ENCODE data around the gene PVR. TPM values are rescaled to one million over a fixed set of nuclear protein-coding genes. Genes with fewer than 3 reads are reported as not detected.

Gene PVR
- total RNA-seq, 1 experiment from 2014 or later: 47.7 TPM

DNA sequence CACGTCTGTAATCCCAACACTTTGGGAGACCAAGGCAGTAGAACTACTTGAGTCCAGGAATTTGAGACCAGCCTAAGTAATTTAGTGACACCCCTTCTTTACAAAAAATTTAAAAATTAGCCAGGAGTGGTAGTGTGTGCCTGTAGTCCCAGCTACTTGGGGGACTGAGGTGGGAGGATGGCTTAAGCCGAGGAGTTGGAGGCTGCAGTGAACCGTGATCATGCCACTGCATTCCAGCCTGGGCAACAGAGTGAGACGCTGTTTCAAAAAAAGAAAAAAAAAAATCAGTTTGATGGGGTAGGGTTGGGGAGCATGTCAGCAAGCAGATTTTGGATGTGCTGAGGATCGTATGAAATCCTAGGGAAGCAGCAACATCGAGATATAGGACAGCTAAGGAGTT lies 31.8 kb downstream of the PVR start:
- intact Hi-C loops (cut with micrococcal nuclease; ENCODE audit: unreplicated experiment) (no loop called here), in situ Hi-C loops (cut with HindIII; ENCODE audit: low pct_unique_long_range_greater_than_20kb, low sequenced_read_pairs) (no loop called here)
- H3K27ac ChIP-seq (ENCODE audit: low read length): no peak overlapping the region
- CTCF ChIA-PET: no interaction called here
- DNase-seq (ENCODE audit: low read depth, low spot score) (no peak), ATAC-seq (no peak)
- BruUV-seq (replicated peaks): no TSS peak
- TF ChIP-seq SIN3A (IDR thresholded peaks at IDR 0.05; ENCODE audit: borderline replicate concordance, insufficient read depth, low read depth, low read length): no peak
- TF ChIP-seq, protein P1, sequence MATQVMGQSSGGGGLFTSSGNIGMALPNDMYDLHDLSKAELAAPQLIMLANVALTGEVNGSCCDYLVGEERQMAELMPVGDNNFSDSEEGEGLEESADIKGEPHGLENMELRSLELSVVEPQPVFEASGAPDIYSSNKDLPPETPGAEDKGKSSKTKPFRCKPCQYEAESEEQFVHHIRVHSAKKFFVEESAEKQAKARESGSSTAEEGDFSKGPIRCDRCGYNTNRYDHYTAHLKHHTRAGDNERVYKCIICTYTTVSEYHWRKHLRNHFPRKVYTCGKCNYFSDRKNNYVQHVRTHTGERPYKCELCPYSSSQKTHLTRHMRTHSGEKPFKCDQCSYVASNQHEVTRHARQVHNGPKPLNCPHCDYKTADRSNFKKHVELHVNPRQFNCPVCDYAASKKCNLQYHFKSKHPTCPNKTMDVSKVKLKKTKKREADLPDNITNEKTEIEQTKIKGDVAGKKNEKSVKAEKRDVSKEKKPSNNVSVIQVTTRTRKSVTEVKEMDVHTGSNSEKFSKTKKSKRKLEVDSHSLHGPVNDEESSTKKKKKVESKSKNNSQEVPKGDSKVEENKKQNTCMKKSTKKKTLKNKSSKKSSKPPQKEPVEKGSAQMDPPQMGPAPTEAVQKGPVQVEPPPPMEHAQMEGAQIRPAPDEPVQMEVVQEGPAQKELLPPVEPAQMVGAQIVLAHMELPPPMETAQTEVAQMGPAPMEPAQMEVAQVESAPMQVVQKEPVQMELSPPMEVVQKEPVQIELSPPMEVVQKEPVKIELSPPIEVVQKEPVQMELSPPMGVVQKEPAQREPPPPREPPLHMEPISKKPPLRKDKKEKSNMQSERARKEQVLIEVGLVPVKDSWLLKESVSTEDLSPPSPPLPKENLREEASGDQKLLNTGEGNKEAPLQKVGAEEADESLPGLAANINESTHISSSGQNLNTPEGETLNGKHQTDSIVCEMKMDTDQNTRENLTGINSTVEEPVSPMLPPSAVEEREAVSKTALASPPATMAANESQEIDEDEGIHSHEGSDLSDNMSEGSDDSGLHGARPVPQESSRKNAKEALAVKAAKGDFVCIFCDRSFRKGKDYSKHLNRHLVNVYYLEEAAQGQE (IDR thresholded peaks at IDR 0.05; ENCODE audit: insufficient read depth in 1 of 2, low read depth in 2 of 2, low read length in 1 of 2): no peak
- no peak for TF ChIP-seq TCF7L2 (IDR thresholded peaks at IDR 0.05; ENCODE audit: low read depth, low read length)
- TF ChIP-seq POLR2AphosphoS5 (IDR thresholded peaks at IDR 0.05; ENCODE audit: low read depth, low read length): no peak
- TF ChIP-seq, protein P2, sequence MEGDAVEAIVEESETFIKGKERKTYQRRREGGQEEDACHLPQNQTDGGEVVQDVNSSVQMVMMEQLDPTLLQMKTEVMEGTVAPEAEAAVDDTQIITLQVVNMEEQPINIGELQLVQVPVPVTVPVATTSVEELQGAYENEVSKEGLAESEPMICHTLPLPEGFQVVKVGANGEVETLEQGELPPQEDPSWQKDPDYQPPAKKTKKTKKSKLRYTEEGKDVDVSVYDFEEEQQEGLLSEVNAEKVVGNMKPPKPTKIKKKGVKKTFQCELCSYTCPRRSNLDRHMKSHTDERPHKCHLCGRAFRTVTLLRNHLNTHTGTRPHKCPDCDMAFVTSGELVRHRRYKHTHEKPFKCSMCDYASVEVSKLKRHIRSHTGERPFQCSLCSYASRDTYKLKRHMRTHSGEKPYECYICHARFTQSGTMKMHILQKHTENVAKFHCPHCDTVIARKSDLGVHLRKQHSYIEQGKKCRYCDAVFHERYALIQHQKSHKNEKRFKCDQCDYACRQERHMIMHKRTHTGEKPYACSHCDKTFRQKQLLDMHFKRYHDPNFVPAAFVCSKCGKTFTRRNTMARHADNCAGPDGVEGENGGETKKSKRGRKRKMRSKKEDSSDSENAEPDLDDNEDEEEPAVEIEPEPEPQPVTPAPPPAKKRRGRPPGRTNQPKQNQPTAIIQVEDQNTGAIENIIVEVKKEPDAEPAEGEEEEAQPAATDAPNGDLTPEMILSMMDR (IDR thresholded peaks at IDR 0.05): no peak
- POLR2A ChIA-PET: no interaction called here
- no peaks in the 10 kb centered on the region; the same call in 1 of the 2 replicates for H3K4me1 ChIP-seq (ENCODE audit: control insufficient read depth, insufficient read depth, low read length)
- H3K27me3 ChIP-seq (ENCODE audit: control insufficient read depth, insufficient read depth, low read length): no peaks in the 10 kb centered on the region
- no peaks in the 10 kb centered on the region for H3K36me3 ChIP-seq (ENCODE audit: control insufficient read depth, insufficient read depth, low read length)
- H3K9me3 ChIP-seq (ENCODE audit: control insufficient read depth, insufficient read depth, low read depth, low read length): no peaks in the 10 kb centered on the region
- no peak overlapping the region for H3K4me3 ChIP-seq (ENCODE audit: low read depth in 2 of 2, low read length in 2 of 2)

DNA sequence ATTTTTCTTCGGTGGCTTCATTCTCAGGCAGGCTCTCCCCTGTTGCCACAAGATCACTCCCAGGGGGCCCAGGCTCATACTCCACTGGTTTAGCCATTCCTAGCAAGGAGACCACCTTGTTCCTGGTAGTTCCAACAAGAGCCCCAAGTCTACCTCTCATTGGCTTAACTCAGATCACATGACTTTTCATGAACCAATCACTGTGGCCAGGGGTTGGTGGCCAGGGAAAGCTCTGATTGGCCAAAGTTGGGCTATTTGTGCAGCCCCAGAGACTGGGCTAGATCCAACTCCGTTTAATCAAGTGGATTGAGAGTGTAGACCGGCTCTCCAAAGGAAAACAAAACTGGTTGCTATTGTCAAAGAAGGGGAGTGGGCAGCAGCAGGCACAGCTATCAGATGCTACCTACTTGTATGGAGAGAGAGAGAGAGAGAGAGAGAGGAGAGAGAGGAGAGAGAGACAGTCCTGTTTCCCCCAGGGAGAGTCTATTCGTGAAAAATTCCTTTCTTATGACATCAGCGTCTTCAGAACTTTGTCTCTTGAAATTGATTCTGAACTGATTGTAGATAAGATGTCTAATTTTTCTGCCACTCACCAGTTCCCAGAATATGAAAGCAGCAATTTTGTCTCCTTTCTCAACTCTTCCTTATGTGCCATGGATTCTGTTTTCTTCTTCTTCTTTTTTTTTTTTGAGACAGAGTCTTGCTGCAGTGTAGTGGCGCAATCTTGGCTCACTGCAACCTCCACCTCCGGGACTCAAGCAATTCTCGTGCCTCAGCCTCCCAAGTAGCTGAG lies 33.5 kb downstream of the PVR start:
- 0 out of 2 replicates have a peak, but pooled peaks have one; percentile 23 for ATAC-seq
- TF ChIP-seq POLR2AphosphoS5 (IDR thresholded peaks at IDR 0.05; ENCODE audit: low read depth, low read length) (no peak), SIN3A (IDR thresholded peaks at IDR 0.05; ENCODE audit: borderline replicate concordance, insufficient read depth, low read depth, low read length) (no peak), TCF7L2 (IDR thresholded peaks at IDR 0.05; ENCODE audit: low read depth, low read length) (no peak)
- TF ChIP-seq, protein P1 (IDR thresholded peaks at IDR 0.05; ENCODE audit: insufficient read depth in 1 of 2, low read depth in 2 of 2, low read length in 1 of 2): no peak
- TF ChIP-seq, protein P2 (IDR thresholded peaks at IDR 0.05): no peak
- Histone ChIP-seq H3K9me3 (ENCODE audit: control insufficient read depth, insufficient read depth, low read depth, low read length) (no peaks in the 10 kb centered on the region), H3K27me3 (ENCODE audit: control insufficient read depth, insufficient read depth, low read length) (no peaks in the 10 kb centered on the region), H3K4me3 (ENCODE audit: low read depth in 2 of 2, low read length in 2 of 2) (no peak overlapping the region), H3K36me3 (ENCODE audit: control insufficient read depth, insufficient read depth, low read length) (no peaks in the 10 kb centered on the region), H3K4me1 (ENCODE audit: control insufficient read depth, insufficient read depth, low read length) (no peaks in the 10 kb centered on the region; the same call in 1 of the 2 replicates), H3K27ac (ENCODE audit: low read length) (no peak overlapping the region)
- in situ Hi-C loops (cut with HindIII; ENCODE audit: low pct_unique_long_range_greater_than_20kb, low sequenced_read_pairs) (no loop called here), intact Hi-C loops (cut with micrococcal nuclease; ENCODE audit: unreplicated experiment) (no loop called here)
- ChIA-PET CTCF (no interaction called here), POLR2A (interaction anchor here (0.6 kb wide), 1 partner anchor 22 kb away, joined by 3 read pairs; no protein-coding TSS in a partner anchor)
- BruUV-seq (replicated peaks): no TSS peak
- DNase-seq (ENCODE audit: low read depth, low spot score): no peak

All from Panc1 (cell line).